NOMO-1 (cell line): ENCODE results near the gene IL34.
A peak's percentile ranks its signal among the peaks of the same experiment; 100 is the strongest.
"Not testable (repeated sequence)": the region's sequence is repeated elsewhere in the genome, so short reads cannot be mapped to it uniquely, and the experiment has no call there.

Source experiments
- DNase-seq, 2 experiments: peaks; one replicate each; lab custom pipeline; 2025; ENCODE audit not compliant: unreplicated experiment in 2 of 2; lab: John Stamatoyannopoulos, UW

The IL34 gene

DNA sequence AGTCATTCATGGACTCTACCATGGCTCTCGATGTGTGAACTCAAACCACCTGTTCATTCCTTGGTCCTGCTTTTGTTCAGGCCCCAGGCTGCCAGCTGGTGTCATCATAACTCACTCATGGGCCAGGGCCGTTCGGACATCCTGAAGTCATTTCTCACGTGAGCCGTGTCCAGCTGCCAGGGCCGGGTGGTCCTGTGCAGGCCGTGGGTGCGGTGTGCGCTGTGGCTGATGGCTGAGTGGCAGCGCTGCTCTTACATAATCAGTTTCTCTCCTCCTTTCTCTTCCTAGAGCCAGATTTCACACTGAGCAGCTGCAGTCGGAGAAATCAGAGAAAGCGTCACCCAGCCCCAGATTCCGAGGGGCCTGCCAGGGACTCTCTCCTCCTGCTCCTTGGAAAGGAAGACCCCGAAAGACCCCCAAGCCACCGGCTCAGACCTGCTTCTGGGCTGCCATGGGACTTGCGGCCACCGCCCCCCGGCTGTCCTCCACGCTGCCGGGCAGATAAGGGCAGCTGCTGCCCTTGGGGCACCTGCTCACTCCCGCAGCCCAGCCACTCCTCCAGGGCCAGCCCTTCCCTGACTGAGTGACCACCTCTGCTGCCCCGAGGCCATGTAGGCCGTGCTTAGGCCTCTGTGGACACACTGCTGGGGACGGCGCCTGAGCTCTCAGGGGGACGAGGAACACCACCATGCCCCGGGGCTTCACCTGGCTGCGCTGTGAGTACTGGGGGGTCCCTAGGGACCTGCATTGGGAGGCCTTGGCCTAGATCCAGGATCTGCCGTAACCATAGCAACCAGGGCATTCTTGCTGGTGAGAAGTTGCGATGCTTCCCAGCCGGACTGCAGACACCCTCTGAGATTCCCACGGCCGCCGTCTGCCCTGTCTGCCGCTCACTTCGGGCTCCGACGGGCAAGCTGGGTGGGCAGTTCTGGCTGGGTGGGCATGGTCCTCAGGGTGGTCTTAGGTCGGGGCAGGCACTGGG is at the start of gene IL34:
Gene IL34 (plus strand): TSS at position 300 of the 982 bp plus-strand sequence. CDS start 389 bp downstream, at position 689.
- DNase-seq, result no peak

DNA sequence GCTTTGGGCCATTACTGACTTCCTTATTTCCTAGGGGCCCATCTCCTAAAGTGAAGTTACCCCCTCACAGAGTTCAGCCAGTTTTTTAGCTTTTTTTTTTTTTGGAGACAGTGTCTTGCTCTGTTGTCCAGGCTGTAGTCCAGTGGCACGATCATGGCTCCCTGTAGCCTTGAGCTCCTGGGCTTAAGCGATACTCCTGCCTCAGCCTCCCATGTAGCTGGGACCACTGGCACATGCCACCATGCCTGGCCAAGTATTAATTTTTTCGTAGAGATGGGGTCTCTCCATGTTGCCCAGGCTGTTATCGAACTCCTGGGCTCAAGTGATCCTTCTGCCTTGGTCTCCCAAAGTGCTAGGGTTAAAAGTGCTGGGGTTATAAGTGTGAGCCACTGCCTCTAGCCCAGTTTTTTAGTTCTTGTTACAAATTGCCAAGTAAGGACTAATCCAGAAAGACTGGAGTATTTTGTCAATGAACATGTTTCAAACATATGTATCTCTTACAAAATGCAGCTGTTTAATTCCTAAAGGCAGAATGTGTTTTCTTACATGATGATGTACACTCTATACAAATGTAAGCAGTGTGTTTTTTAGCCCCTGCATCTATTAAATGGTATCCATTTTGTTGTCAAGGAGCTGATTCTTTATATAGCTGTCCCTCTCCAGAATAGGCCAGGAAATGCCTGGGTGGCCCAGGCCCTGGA is 49.1 kb upstream of the IL34 start:
- no peak for DNase-seq

- no peak for DNase-seq
Measured at GRCh38 chr16:70598937-70599503, 47.3 kb upstream of the IL34 start.

- DNase-seq, result no peak
Measured at GRCh38 chr16:70600730-70601129, 45.6 kb upstream of the IL34 start.

DNA sequence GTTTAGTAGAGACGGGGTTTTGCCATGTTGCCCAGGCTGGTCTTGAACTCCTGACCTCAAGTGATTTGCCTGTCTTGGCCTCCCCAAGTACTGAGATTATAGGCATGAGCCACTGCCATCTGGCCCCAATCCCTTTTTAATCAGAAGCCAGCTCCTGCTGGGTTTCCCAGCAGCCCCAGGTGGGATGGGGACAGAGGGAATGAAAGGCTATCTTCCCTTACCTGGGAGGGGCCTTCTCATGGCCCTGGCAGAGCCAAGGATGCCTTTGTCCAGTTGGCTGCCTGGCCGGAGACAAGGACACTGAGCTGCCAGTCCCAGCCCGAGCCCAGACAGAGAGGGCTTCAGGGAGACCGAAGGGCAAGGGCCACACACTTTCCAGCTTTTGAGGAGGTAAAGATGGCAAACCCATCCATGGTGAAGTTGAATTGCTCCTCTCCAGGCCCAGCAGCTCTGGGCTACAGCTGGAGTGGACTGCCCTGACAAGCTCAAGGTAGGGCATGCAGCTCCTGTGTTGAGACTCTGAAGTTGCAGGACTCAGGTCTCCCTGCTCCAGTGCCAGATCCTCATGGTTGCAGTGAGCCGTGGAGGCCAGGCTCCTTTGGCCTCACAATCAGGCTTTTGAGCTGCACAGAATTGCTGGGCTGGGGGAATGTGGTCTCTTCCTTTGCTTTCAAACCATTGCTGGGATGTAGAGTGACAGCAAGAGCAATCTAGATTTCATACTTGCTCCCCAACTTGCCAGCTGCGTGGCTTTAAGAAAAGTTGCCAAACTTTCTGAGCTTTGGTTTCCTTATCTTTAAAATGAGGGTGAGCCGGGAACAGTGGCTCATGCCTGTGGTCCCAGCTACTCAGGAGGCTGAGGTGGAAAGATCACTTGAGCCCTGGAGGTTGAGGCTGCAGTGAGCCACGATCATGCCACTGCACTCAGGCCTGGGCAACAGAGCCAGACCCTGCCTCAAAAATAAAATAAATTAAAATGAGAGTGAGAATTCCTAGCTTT is 44.5 kb upstream of the IL34 start:
- no peak for DNase-seq

- DNase-seq, result no peak
Measured at GRCh38 chr16:70602831-70603230, 43.5 kb upstream of the IL34 start.

DNA sequence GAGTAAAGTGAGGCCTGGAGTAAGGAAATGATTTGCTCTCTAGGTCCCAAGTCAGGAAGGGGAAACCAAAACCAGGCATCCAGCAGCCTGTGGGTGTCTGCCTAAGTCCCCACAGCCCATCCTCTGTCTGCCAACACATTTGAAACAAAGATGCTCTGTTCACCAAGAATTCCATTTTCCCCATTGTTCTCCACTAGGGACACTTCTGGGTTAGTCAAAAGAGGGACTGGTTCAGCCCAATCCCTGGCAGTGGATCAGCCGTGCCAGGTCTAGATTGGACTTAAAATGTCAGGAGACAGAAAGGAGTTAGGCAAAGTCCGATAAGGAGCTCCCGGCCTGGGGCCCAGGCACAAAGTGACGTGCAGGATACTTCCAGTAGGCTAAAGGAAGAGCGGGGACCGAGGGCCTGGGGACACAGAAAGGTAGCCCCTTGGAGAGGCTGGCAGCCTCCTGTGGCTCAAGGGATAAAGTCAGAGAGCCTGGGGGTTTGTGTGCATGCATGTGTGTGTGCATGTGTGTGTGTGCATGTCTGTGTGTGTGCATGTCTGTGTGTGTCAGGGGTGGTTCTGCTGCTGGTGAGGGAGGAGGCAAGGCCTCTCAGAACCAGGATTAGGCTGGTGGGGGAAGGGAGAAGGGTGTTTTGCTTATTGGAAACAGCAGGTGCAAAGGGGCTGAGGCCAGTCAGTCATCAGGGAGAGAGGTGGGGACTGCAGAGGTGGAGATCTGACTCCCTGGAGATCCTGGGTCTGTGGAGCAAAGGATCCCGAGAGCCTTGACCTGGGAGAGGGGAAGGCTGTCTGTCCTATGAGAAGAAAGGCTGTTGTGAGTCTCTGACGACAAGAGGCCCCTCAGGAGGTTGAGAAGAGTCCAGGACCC is 41.7 kb upstream of the IL34 start:
- DNase-seq, result no peak

DNA sequence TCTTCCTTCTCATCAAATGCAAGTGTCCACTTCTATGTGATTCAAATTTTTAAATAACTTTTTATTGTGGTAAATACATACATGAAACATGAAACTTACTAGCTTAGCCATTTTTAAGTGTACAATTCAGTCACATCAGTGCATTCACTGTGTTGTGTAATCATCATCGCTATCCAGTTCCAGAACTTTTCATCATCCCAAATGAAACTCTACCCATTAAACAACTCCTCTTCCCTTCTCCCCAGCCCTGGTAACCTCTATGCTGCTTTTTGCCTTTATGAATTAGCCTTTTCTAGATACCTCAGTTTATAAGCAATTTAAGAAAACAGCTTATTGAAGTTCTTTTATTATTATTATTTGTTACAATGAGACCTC is 41.1 kb upstream of the IL34 start:
- no peak for DNase-seq

GRCh38 chr16:70608521-70608920 is 37.8 kb upstream of the IL34 start:
- no peak for DNase-seq

- no peak for DNase-seq
Measured at GRCh38 chr16:70610273-70611223, 35.8 kb upstream of the IL34 start.

GRCh38 chr16:70611224-70611598 is 35.1 kb upstream of the IL34 start:
- no peak for DNase-seq

- no peak for DNase-seq
Measured at GRCh38 chr16:70611785-70612303, 34.5 kb upstream of the IL34 start.

DNA sequence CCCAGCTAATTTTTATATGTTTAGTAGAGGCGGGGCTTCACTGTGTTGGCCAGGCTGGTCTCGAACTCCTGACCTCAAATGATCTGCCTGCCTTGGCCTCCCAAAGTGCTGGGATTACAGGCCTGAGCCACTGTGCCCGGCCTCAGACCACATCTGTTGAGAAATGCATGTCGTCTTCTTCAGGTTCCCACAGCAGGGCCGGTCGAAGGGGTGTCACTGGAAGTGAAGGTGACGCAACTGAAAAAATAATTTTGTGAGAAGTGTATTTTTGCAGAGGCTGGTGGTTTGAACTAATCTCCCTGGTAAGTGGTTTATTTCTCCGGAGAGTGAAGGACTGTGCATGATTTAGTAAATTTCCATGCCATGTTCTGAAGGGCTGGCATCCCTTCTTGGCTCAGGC is 33.4 kb upstream of the IL34 start:
- peak; percentile 63 to 65 for DNase-seq

GRCh38 chr16:70614208-70614951 is 32.0 kb upstream of the IL34 start:
- DNase-seq, result no peak

GRCh38 chr16:70615945-70616344 is 30.4 kb upstream of the IL34 start:
- no peak for DNase-seq

DNA sequence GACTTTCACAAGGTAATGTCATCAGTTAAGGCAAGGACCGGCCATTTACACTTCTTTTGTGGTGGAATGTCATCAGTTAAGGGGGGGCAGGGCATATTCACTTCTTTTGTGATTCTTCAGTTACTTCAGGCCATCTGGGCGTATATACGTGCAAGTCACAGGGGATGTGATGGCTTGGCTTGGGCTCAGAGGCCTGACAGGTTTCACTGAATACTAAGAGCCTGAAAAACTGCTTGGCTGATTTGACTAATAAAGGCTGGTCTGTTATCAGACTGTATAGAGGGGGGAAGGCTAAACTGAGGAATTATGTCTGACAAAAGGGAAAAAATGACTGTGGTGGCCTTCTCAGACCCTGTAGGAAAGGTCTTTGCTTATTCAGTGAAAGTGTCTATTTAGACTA is 24.5 kb upstream of the IL34 start:
- DNase-seq, result not testable (repeated sequence)

DNA sequence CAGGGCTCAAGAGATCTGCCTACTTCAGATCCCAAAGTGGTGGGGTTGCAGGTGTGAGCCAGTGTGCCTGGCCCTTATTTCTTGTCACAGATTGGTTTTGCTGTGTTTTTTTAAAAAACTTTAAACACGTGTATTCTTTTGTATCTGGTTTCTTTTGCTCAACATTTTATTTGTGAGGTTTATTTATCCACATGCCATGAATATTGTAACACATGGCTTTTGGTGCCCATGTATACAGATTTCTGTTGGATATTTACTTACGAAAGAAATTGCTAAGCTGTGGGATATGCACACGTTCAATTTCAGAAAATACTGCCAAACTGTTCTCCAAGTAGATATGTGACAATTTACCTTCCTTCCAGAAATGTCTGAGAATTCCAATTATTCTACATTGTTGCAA is 18.7 kb upstream of the IL34 start:
- DNase-seq, result no peak
